ENCODE data around the gene TMEM14B. TPM values are rescaled to one million over a fixed set of nuclear protein-coding genes. Genes with fewer than 3 reads are reported as not detected.
A peak's percentile ranks its signal among the peaks of the same experiment; 100 is the strongest.

Gene TMEM14B
- total and polyA plus RNA-seq, 2 donors, result 86.3 to 95.4 TPM

GRCh38 chr6:10756085-10756484 is 8.5 kb downstream of the TMEM14B start:
- no peak for DNase-seq (ENCODE audit: low read depth in 6 of 9, low spot score in 9 of 9)
- H3K4me3 ChIP-seq (ENCODE audit: low read length in 2 of 2), result no peak overlapping the region
- H3K27ac ChIP-seq (ENCODE audit: low read depth in 1 of 2, low read length in 1 of 2), result no peak overlapping the region
- H3K27me3 ChIP-seq (ENCODE audit: control insufficient read depth in 2 of 2, insufficient read depth in 1 of 2, low read length in 1 of 2), result no peaks in the 10 kb centered on the region
- peaks cover 56 to 62% of the 10 kb centered on the region in 2 donors for H3K36me3 ChIP-seq (ENCODE audit: control insufficient read depth in 2 of 2, insufficient read depth in 2 of 2, low read length in 1 of 2)
- 87% methylated on average over 1 of the region's 1 CpG for WGBS
- H3K9me3 ChIP-seq (ENCODE audit: control insufficient read depth in 2 of 2, insufficient read depth in 1 of 2, low read length in 1 of 2), result no peaks in the 10 kb centered on the region
- no peaks in the 10 kb centered on the region for H3K4me1 ChIP-seq (ENCODE audit: control insufficient read depth in 2 of 2, insufficient read depth in 2 of 2, low read length in 2 of 2)

- Histone ChIP-seq H3K27me3 (ENCODE audit: control insufficient read depth in 2 of 2, insufficient read depth in 1 of 2, low read length in 1 of 2) (no peaks in the 10 kb centered on the region), H3K4me3 (ENCODE audit: low read length in 2 of 2) (no peak overlapping the region), H3K9me3 (ENCODE audit: control insufficient read depth in 2 of 2, insufficient read depth in 1 of 2, low read length in 1 of 2) (no peaks in the 10 kb centered on the region), H3K27ac (ENCODE audit: low read depth in 1 of 2, low read length in 1 of 2) (no peak overlapping the region), H3K4me1 (ENCODE audit: control insufficient read depth in 2 of 2, insufficient read depth in 2 of 2, low read length in 2 of 2) (no peaks in the 10 kb centered on the region), H3K36me3 (ENCODE audit: control insufficient read depth in 2 of 2, insufficient read depth in 2 of 2, low read length in 1 of 2) (peaks cover 38% of the 10 kb centered on the region in 2 donors)
- 79% methylated on average over 3 of the region's 3 CpGs for WGBS
- DNase-seq (ENCODE audit: low read depth in 6 of 9, low spot score in 9 of 9), result peak in 3 of 9 donors; percentile 8 to 55 (median 24)
These were observed 11.8 kb downstream of the TMEM14B start for GRCh38 chr6:10759312-10759839.

- Histone ChIP-seq H3K27me3 (ENCODE audit: control insufficient read depth in 2 of 2, insufficient read depth in 1 of 2, low read length in 1 of 2) (no peaks in the 10 kb centered on the region), H3K9me3 (ENCODE audit: control insufficient read depth in 2 of 2, insufficient read depth in 1 of 2, low read length in 1 of 2) (no peaks in the 10 kb centered on the region), H3K4me3 (ENCODE audit: low read length in 2 of 2) (no peak overlapping the region), H3K36me3 (ENCODE audit: control insufficient read depth in 2 of 2, insufficient read depth in 2 of 2, low read length in 1 of 2) (peaks cover 32 to 33% of the 10 kb centered on the region in 2 donors), H3K4me1 (ENCODE audit: control insufficient read depth in 2 of 2, insufficient read depth in 2 of 2, low read length in 2 of 2) (no peaks in the 10 kb centered on the region), H3K27ac (ENCODE audit: low read depth in 1 of 2, low read length in 1 of 2) (no peak overlapping the region)
- no peak for DNase-seq (ENCODE audit: low read depth in 6 of 9, low spot score in 9 of 9)
- WGBS, result 92% methylated on average over 6 of the region's 6 CpGs
These were observed 12.3 kb downstream of the TMEM14B start for GRCh38 chr6:10759884-10760329.

- no peak overlapping the region for H3K27ac ChIP-seq (ENCODE audit: low read depth in 1 of 2, low read length in 1 of 2)
- H3K4me1 ChIP-seq (ENCODE audit: control insufficient read depth in 2 of 2, insufficient read depth in 2 of 2, low read length in 2 of 2), result no peaks in the 10 kb centered on the region
- H3K9me3 ChIP-seq (ENCODE audit: control insufficient read depth in 2 of 2, insufficient read depth in 1 of 2, low read length in 1 of 2), result no peaks in the 10 kb centered on the region
- H3K27me3 ChIP-seq (ENCODE audit: control insufficient read depth in 2 of 2, insufficient read depth in 1 of 2, low read length in 1 of 2), result no peaks in the 10 kb centered on the region
- 99% methylated on average over 2 of the region's 2 CpGs for WGBS
- no peak for DNase-seq (ENCODE audit: low read depth in 6 of 9, low spot score in 9 of 9)
- no peak overlapping the region for H3K4me3 ChIP-seq (ENCODE audit: low read length in 2 of 2)
- peaks cover 13 to 18% of the 10 kb centered on the region in 2 donors for H3K36me3 ChIP-seq (ENCODE audit: control insufficient read depth in 2 of 2, insufficient read depth in 2 of 2, low read length in 1 of 2)
These were observed 15.4 kb downstream of the TMEM14B start for GRCh38 chr6:10763006-10763405.

GRCh38 chr6:10769419-10769818 is 21.8 kb downstream of the TMEM14B start:
- WGBS, result 98% methylated on average over 3 of the region's 3 CpGs
- DNase-seq (ENCODE audit: low read depth in 6 of 9, low spot score in 9 of 9), result no peak
- no peaks in the 10 kb centered on the region for H3K9me3 ChIP-seq (ENCODE audit: control insufficient read depth in 2 of 2, insufficient read depth in 1 of 2, low read length in 1 of 2)
- no peaks in the 10 kb centered on the region for H3K4me1 ChIP-seq (ENCODE audit: control insufficient read depth in 2 of 2, insufficient read depth in 2 of 2, low read length in 2 of 2)
- peaks cover 6 to 18% of the 10 kb centered on the region in 2 donors for H3K36me3 ChIP-seq (ENCODE audit: control insufficient read depth in 2 of 2, insufficient read depth in 2 of 2, low read length in 1 of 2)
- H3K27me3 ChIP-seq (ENCODE audit: control insufficient read depth in 2 of 2, insufficient read depth in 1 of 2, low read length in 1 of 2), result no peaks in the 10 kb centered on the region
- H3K27ac ChIP-seq (ENCODE audit: low read depth in 1 of 2, low read length in 1 of 2), result no peak overlapping the region
- H3K4me3 ChIP-seq (ENCODE audit: low read length in 2 of 2), result no peak overlapping the region

- H3K27me3 ChIP-seq (ENCODE audit: control insufficient read depth in 2 of 2, insufficient read depth in 1 of 2, low read length in 1 of 2), result no peaks in the 10 kb centered on the region
- WGBS, result 88% methylated on average over 12 of the region's 12 CpGs
- no peak overlapping the region for H3K4me3 ChIP-seq (ENCODE audit: low read length in 2 of 2)
- peaks cover 6 to 24% of the 10 kb centered on the region in 2 donors for H3K36me3 ChIP-seq (ENCODE audit: control insufficient read depth in 2 of 2, insufficient read depth in 2 of 2, low read length in 1 of 2)
- H3K9me3 ChIP-seq (ENCODE audit: control insufficient read depth in 2 of 2, insufficient read depth in 1 of 2, low read length in 1 of 2), result no peaks in the 10 kb centered on the region
- no peaks in the 10 kb centered on the region for H3K4me1 ChIP-seq (ENCODE audit: control insufficient read depth in 2 of 2, insufficient read depth in 2 of 2, low read length in 2 of 2)
- H3K27ac ChIP-seq (ENCODE audit: low read depth in 1 of 2, low read length in 1 of 2), result no peak overlapping the region
- peak in 1 of 9 donors; percentile 12 for DNase-seq (ENCODE audit: low read depth in 6 of 9, low spot score in 9 of 9)
These were observed 23.8 kb downstream of the TMEM14B start for GRCh38 chr6:10771371-10771894.

- WGBS, result over 99% methylated on average over 3 of the region's 3 CpGs
- Histone ChIP-seq H3K36me3 (ENCODE audit: control insufficient read depth in 2 of 2, insufficient read depth in 2 of 2, low read length in 1 of 2) (peaks cover 0 to 15% of the 10 kb centered on the region in 2 donors), H3K4me3 (ENCODE audit: low read length in 2 of 2) (no peak overlapping the region)
These were observed 30.6 kb downstream of the TMEM14B start for GRCh38 chr6:10778230-10778629.

GRCh38 chr6:10779076-10779475 is 31.5 kb downstream of the TMEM14B start:
- no peaks in the 10 kb centered on the region for H3K27me3 ChIP-seq (ENCODE audit: control insufficient read depth in 2 of 2, insufficient read depth in 1 of 2, low read length in 1 of 2)
- peaks cover 0 to 15% of the 10 kb centered on the region in 2 donors for H3K36me3 ChIP-seq (ENCODE audit: control insufficient read depth in 2 of 2, insufficient read depth in 2 of 2, low read length in 1 of 2)
- no peak overlapping the region for H3K4me3 ChIP-seq (ENCODE audit: low read length in 2 of 2)
- H3K4me1 ChIP-seq (ENCODE audit: control insufficient read depth in 2 of 2, insufficient read depth in 2 of 2, low read length in 2 of 2), result no peaks in the 10 kb centered on the region
- H3K27ac ChIP-seq (ENCODE audit: low read depth in 1 of 2, low read length in 1 of 2), result no peak overlapping the region
- 99% methylated on average over 8 of the region's 8 CpGs for WGBS
- no peak for DNase-seq (ENCODE audit: low read depth in 6 of 9, low spot score in 9 of 9)
- no peaks in the 10 kb centered on the region for H3K9me3 ChIP-seq (ENCODE audit: control insufficient read depth in 2 of 2, insufficient read depth in 1 of 2, low read length in 1 of 2)

More at GRCh38 chr6:10778230-10778629, 30.6 kb downstream of the TMEM14B start:
- no peaks in the 10 kb centered on the region for H3K4me1 ChIP-seq (ENCODE audit: control insufficient read depth in 2 of 2, insufficient read depth in 2 of 2, low read length in 2 of 2)
- DNase-seq (ENCODE audit: low read depth in 6 of 9, low spot score in 9 of 9), result no peak
- no peaks in the 10 kb centered on the region for H3K27me3 ChIP-seq (ENCODE audit: control insufficient read depth in 2 of 2, insufficient read depth in 1 of 2, low read length in 1 of 2)
- no peak overlapping the region for H3K27ac ChIP-seq (ENCODE audit: low read depth in 1 of 2, low read length in 1 of 2)
- H3K9me3 ChIP-seq (ENCODE audit: control insufficient read depth in 2 of 2, insufficient read depth in 1 of 2, low read length in 1 of 2), result no peaks in the 10 kb centered on the region

GRCh38 chr6:10791673-10792072 is 44.1 kb downstream of the TMEM14B start:
- H3K9me3 ChIP-seq (ENCODE audit: control insufficient read depth in 2 of 2, insufficient read depth in 1 of 2, low read length in 1 of 2), result no peaks in the 10 kb centered on the region
- no peak overlapping the region for H3K4me3 ChIP-seq (ENCODE audit: low read length in 2 of 2)
- over 99% methylated on average over 5 of the region's 5 CpGs for WGBS
- no peaks in the 10 kb centered on the region for H3K36me3 ChIP-seq (ENCODE audit: control insufficient read depth in 2 of 2, insufficient read depth in 2 of 2, low read length in 1 of 2)
- DNase-seq (ENCODE audit: low read depth in 6 of 9, low spot score in 9 of 9), result no peak
- no peak overlapping the region for H3K27ac ChIP-seq (ENCODE audit: low read depth in 1 of 2, low read length in 1 of 2)
- no peaks in the 10 kb centered on the region for H3K27me3 ChIP-seq (ENCODE audit: control insufficient read depth in 2 of 2, insufficient read depth in 1 of 2, low read length in 1 of 2)
- no peaks in the 10 kb centered on the region for H3K4me1 ChIP-seq (ENCODE audit: control insufficient read depth in 2 of 2, insufficient read depth in 2 of 2, low read length in 2 of 2)
